ENCODE measurements around the gene AATF. TPM values are rescaled to one million over a fixed set of nuclear protein-coding genes. Genes with fewer than 3 reads are reported as not detected.

AATF gene
- total RNA-seq, 3 donors from 2014 or later: 159 to 191 (median 177) TPM

DNA sequence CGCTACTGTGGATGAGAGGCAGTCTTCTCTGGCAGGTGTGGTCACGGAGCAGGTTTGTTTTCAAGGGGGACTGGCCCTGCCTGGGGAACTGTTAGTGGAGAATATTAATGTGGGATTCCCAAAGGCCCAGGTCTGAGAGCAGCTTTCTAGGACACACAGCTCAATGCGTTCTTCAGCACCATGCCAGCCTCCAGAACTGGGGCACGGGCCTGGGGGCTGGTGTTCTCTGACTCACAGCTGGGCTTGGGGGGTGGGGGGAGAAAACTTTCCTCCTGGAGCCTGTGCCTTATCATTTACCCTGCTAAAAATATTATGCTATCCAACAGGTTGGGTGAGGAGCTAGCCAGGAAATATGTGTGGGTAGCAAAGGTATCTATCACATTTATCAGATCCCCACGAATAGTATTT, 24.9 kb upstream of the AATF start:
- H3K36me3 Mint-ChIP-seq (ENCODE audit: insufficient read depth): no peaks in the 10 kb centered on the region
- ATAC-seq (no peak), DNase-seq (no peak)
- no peak overlapping the region for H3K4me3 Mint-ChIP-seq
- H3K4me1 Mint-ChIP-seq (ENCODE audit: low read depth): peaks cover 25% of the 10 kb centered on the region
- H3K27me3 Mint-ChIP-seq (ENCODE audit: low read depth): peaks cover 51% of the 10 kb centered on the region
- no peaks in the 10 kb centered on the region for H3K9me3 Mint-ChIP-seq

- H3K4me1 Mint-ChIP-seq (ENCODE audit: low read depth): peaks cover 17% of the 10 kb centered on the region
- no peaks in the 10 kb centered on the region for H3K36me3 Mint-ChIP-seq (ENCODE audit: insufficient read depth)
- ATAC-seq (no peak), DNase-seq (no peak)
- H3K27me3 Mint-ChIP-seq (ENCODE audit: low read depth): peaks cover 60% of the 10 kb centered on the region
- H3K4me3 Mint-ChIP-seq: no peak overlapping the region
- H3K9me3 Mint-ChIP-seq: no peaks in the 10 kb centered on the region
Observed at GRCh38 chr17:36926226-36926625, 22.5 kb upstream of the AATF start.

DNA sequence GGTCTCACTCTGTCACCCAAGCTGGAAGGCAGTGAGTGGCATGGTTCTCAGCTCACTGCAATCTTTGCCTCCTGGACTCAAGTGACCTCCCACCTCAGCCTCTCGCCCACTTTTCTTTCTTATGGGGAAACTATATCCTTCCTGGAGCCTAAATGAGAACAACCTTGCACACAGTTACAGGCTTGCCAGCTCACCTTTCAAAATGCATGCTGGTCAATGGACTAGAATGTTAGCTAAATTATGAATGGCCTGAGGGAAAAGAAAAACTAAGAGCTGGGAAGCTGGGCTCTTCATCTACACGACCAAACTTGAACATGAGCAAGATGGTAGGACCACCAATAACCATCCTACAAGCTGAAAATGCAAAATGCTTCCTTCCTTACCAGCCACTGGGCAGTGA, 22.1 kb upstream of the AATF start:
- H3K4me1 Mint-ChIP-seq (ENCODE audit: low read depth): peaks cover 16% of the 10 kb centered on the region
- ATAC-seq: no peak
- H3K9me3 Mint-ChIP-seq: no peaks in the 10 kb centered on the region

DNA sequence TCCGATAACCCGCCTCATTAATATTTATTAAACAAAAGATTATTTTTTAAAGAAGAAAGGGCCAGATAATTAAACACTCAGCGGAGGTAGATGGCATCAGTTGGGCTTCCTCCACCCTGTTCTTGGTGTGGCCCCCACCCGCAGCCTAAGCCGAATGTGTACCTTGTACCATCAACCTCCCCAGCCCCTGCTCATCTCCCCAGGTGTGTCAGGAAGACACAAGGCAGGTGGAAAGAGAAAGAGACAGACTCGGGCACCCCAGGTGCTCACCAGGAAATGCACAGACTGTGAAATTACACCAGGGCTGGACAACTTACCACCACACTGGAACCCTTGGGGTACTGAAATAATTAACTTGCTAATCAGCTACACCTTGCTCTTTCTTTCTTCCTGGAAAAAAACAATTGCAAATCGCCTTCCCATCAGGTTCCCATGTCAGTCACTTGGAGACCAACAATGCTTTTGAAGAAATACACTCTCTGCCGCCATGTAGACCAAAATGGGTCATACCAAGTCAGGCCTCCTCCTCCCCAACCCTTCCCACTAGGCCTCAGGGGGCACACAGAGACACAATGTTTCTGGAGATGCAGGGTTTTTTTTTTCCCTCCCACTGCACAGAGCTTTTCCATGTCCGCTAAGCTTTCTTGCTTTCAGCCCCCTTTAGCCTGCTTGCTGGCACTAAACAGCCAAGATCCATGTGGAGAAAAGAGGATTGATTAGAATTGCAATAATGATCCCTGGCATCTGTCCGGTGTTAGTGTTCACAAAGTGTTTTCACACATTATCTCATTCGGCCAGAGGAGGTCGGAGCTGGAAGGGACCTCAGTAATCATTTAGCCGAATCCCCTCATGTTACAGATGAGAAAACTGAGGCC, 20.0 kb upstream of the AATF start:
- Mint-ChIP-seq H3K4me3 (no peak overlapping the region), H3K36me3 (ENCODE audit: insufficient read depth) (no peaks in the 10 kb centered on the region), H3K9me3 (no peaks in the 10 kb centered on the region), H3K4me1 (ENCODE audit: low read depth) (peaks cover 29% of the 10 kb centered on the region), H3K27me3 (ENCODE audit: low read depth) (peaks cover 67% of the 10 kb centered on the region)
- ATAC-seq: no peak
- DNase-seq: no peak

More for the DNA sequence above, 22.1 kb upstream of the AATF start:
- DNase-seq: no peak
- Mint-ChIP-seq H3K27me3 (ENCODE audit: low read depth) (peaks cover 60% of the 10 kb centered on the region), H3K4me3 (no peak overlapping the region), H3K36me3 (ENCODE audit: insufficient read depth) (no peaks in the 10 kb centered on the region)

- no peak overlapping the region for H3K4me3 Mint-ChIP-seq
- no peaks in the 10 kb centered on the region for H3K36me3 Mint-ChIP-seq (ENCODE audit: insufficient read depth)
- ATAC-seq (no peak), DNase-seq (no peak)
- peaks cover 76% of the 10 kb centered on the region for H3K27me3 Mint-ChIP-seq (ENCODE audit: low read depth)
- peaks cover 37% of the 10 kb centered on the region for H3K4me1 Mint-ChIP-seq (ENCODE audit: low read depth)
- no peaks in the 10 kb centered on the region for H3K9me3 Mint-ChIP-seq
Observed at GRCh38 chr17:36929851-36930582, 18.7 kb upstream of the AATF start.

DNA sequence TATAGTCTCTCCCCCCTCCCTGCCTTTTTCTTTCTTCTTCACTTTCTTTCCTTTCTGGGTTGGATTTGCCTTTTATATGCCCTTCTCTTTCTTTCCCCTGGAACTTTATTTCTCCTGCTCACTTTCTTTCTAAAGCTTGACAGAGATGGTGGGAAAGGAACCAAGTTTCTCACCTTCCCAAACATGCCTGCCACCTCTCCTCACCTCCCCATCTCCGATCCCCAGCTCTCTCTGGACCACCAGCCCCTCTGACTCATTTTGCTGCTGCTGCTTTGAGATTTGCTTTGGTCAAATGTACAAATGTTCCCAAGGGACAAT, 18.2 kb upstream of the AATF start:
- peaks cover 42% of the 10 kb centered on the region for H3K4me1 Mint-ChIP-seq (ENCODE audit: low read depth)
- no peak for ATAC-seq

GRCh38 chr17:36931096-36931696, 17.6 kb upstream of the AATF start:
- Mint-ChIP-seq H3K4me1 (ENCODE audit: low read depth) (peaks cover 47% of the 10 kb centered on the region), H3K4me3 (no peak overlapping the region), H3K27me3 (ENCODE audit: low read depth) (peaks cover 86% of the 10 kb centered on the region), H3K36me3 (ENCODE audit: insufficient read depth) (no peaks in the 10 kb centered on the region), H3K9me3 (no peaks in the 10 kb centered on the region)
- ATAC-seq (no peak), DNase-seq (no peak)

More for the DNA sequence above, 18.2 kb upstream of the AATF start:
- H3K4me3 Mint-ChIP-seq: no peak overlapping the region
- H3K9me3 Mint-ChIP-seq: no peaks in the 10 kb centered on the region
- peaks cover 81% of the 10 kb centered on the region for H3K27me3 Mint-ChIP-seq (ENCODE audit: low read depth)
- H3K36me3 Mint-ChIP-seq (ENCODE audit: insufficient read depth): no peaks in the 10 kb centered on the region
- no peak for DNase-seq

DNA sequence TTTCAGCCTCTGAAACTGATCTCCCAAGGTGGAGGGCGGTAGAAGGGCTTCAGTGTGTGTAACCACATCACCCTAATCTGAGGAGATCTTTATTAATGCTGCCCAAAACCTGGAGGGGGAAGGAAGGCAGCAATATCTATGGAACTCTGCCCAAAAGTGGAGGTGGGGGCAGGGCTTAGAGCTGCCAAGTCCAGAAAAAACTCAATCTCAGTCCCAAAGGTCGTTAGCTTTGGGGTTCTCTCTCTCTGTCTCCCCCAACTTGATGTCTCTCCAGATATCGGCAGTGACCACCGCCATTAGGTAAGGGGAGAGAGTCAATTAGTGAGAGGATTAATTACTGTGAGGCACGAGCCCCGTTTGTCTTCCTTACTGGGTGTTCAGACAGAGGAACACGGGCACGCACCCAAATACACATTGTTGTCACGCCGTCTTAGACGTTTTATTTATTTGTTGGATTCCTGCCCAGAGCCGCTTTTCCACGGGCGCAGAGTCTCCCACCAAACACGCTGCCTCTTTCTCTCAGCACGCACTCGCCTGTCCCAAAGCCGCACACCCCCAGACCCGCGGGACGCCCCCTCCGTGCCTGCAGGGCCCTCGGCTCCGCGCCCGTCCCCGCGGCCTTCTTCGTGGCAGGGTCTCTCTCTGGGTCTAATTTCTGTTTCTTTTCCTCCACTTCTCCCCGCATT, 16.9 kb upstream of the AATF start:
- no peaks in the 10 kb centered on the region for H3K9me3 Mint-ChIP-seq
- H3K4me1 Mint-ChIP-seq (ENCODE audit: low read depth): peaks cover 49% of the 10 kb centered on the region
- peaks cover 87% of the 10 kb centered on the region for H3K27me3 Mint-ChIP-seq (ENCODE audit: low read depth)
- ATAC-seq (no peak), DNase-seq (no peak)
- peak overlapping the region; percentile 65 for H3K4me3 Mint-ChIP-seq
- H3K36me3 Mint-ChIP-seq (ENCODE audit: insufficient read depth): no peaks in the 10 kb centered on the region

- H3K36me3 Mint-ChIP-seq (ENCODE audit: insufficient read depth): no peaks in the 10 kb centered on the region
- H3K4me3 Mint-ChIP-seq: peak overlapping the region; percentile 65
- no peak for DNase-seq
- peaks cover 54% of the 10 kb centered on the region for H3K4me1 Mint-ChIP-seq (ENCODE audit: low read depth)
- ATAC-seq: no peak
- peaks cover 90% of the 10 kb centered on the region for H3K27me3 Mint-ChIP-seq (ENCODE audit: low read depth)
- no peaks in the 10 kb centered on the region for H3K9me3 Mint-ChIP-seq
Observed at GRCh38 chr17:36932383-36932693, 16.4 kb upstream of the AATF start.

GRCh38 chr17:36932694-36933511, 15.9 kb upstream of the AATF start:
- Mint-ChIP-seq H3K27me3 (ENCODE audit: low read depth) (peaks cover 90% of the 10 kb centered on the region), H3K9me3 (no peaks in the 10 kb centered on the region), H3K4me3 (no peak overlapping the region), H3K36me3 (ENCODE audit: insufficient read depth) (no peaks in the 10 kb centered on the region), H3K4me1 (ENCODE audit: low read depth) (peaks cover 57% of the 10 kb centered on the region)
- ATAC-seq: peak in 1 of 2 donors; percentile 12
- DNase-seq: no peak

- Mint-ChIP-seq H3K4me1 (ENCODE audit: low read depth) (peaks cover 58% of the 10 kb centered on the region), H3K36me3 (ENCODE audit: insufficient read depth) (no peaks in the 10 kb centered on the region), H3K9me3 (no peaks in the 10 kb centered on the region), H3K4me3 (peak overlapping the region; percentile 53), H3K27me3 (ENCODE audit: low read depth) (peaks cover 93% of the 10 kb centered on the region)
- ATAC-seq: no peak
- DNase-seq: no peak
Observed at GRCh38 chr17:36933512-36934143, 15.1 kb upstream of the AATF start.

DNA sequence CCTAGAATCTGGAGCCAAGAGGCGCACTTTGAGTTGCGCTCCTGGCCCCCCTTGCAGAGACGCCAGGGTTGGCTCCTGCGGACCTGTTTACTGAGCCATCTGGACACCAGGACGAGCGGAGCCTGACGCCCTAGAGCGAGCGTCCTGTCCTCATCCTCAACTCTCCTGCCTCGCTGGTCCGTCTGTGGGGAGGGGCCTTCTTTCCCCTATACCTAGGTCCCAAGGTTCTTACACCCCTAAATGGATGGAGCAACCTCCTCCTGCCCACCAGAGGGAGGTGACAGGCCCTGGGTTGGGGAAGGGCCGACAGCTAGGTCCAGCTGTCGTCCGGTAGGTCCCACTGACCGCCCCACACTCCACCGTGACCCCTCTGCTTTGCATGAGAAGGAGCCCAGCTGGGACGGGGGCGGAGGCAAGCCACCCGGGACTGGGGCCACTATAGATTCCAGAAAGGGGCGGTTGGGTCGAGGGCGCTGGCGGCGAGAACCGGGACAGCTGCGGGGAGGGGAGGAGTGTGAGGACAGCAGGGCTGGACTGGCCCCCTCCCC, 14.5 kb upstream of the AATF start:
- peaks cover 62% of the 10 kb centered on the region for H3K4me1 Mint-ChIP-seq (ENCODE audit: low read depth)
- H3K36me3 Mint-ChIP-seq (ENCODE audit: insufficient read depth): no peaks in the 10 kb centered on the region
- H3K27me3 Mint-ChIP-seq (ENCODE audit: low read depth): peaks cover 93% of the 10 kb centered on the region
- no peaks in the 10 kb centered on the region for H3K9me3 Mint-ChIP-seq
- DNase-seq (no peak), ATAC-seq (no peak)
- peak overlapping the region; percentile 14 for H3K4me3 Mint-ChIP-seq

Measured in activated T-cell treated with anti-CD3 and anti-CD28 coated beads, Interleukin-2, amount 50 U/mL, for 4 hours (primary cell).